ENCODE results near the gene IRX3. TPM values are rescaled to one million over a fixed set of nuclear protein-coding genes. Genes with fewer than 3 reads are reported as not detected.

Gene IRX3
- not detected for total RNA-seq

- intact Hi-C loops (cut with micrococcal nuclease): loop anchor here (1.0 kb wide), 1 partner anchor 645 kb away; no protein-coding TSS in a partner anchor
- Mint-ChIP-seq H3K9me3 (no peaks in the 10 kb centered on the region), H3K4me3 (peak within 1 kb of the TSS; percentile 48), H3K27ac (no peak within 1 kb of the TSS), H3K4me1 (ENCODE audit: low read depth) (peaks cover 40% of the 10 kb centered on the region), H3K36me3 (ENCODE audit: low read depth) (no peaks in the 10 kb centered on the region), H3K27me3 (ENCODE audit: low read depth) (peaks cover 69% of the 10 kb centered on the region)
- DNase-seq: peak; percentile 19
- CTCF ChIA-PET: interaction anchor here (0.7 kb wide), 1 partner anchor 172 kb away, joined by 3 read pairs; no protein-coding TSS in a partner anchor
Measured at GRCh38 chr16:54286366-54287130, at the start of gene IRX3. Gene IRX3, minus strand, starts transcription at chr16:54286787. Its CDS starts 737 bp downstream, at chr16:54286050.

GRCh38 chr16:54335230-54335629 is 48.6 kb upstream of the IRX3 start:
- no peaks in the 10 kb centered on the region for H3K9me3 Mint-ChIP-seq
- no peak overlapping the region for H3K27ac Mint-ChIP-seq
- H3K4me3 Mint-ChIP-seq: no peak overlapping the region
- DNase-seq: no peak
- CTCF ChIA-PET: no interaction called here
- peaks cover 23% of the 10 kb centered on the region for H3K27me3 Mint-ChIP-seq (ENCODE audit: low read depth)
- H3K36me3 Mint-ChIP-seq (ENCODE audit: low read depth): no peaks in the 10 kb centered on the region
- intact Hi-C loops (cut with micrococcal nuclease): no loop called here
- H3K4me1 Mint-ChIP-seq (ENCODE audit: low read depth): no peaks in the 10 kb centered on the region

- Mint-ChIP-seq H3K36me3 (ENCODE audit: low read depth) (no peaks in the 10 kb centered on the region), H3K4me3 (no peak overlapping the region), H3K27me3 (ENCODE audit: low read depth) (peaks cover 23% of the 10 kb centered on the region), H3K27ac (no peak overlapping the region), H3K4me1 (ENCODE audit: low read depth) (no peaks in the 10 kb centered on the region), H3K9me3 (no peaks in the 10 kb centered on the region)
- DNase-seq: no peak
- intact Hi-C loops (cut with micrococcal nuclease): no loop called here
- CTCF ChIA-PET: no interaction called here
Measured at GRCh38 chr16:54334208-54334607, 47.6 kb upstream of the IRX3 start.

GRCh38 chr16:54331241-54332002 is 44.8 kb upstream of the IRX3 start:
- H3K4me3 Mint-ChIP-seq: no peak overlapping the region
- H3K9me3 Mint-ChIP-seq: no peaks in the 10 kb centered on the region
- peaks cover 24% of the 10 kb centered on the region for H3K27me3 Mint-ChIP-seq (ENCODE audit: low read depth)
- no peaks in the 10 kb centered on the region for H3K36me3 Mint-ChIP-seq (ENCODE audit: low read depth)
- H3K4me1 Mint-ChIP-seq (ENCODE audit: low read depth): no peaks in the 10 kb centered on the region
- H3K27ac Mint-ChIP-seq: no peak overlapping the region
- intact Hi-C loops (cut with micrococcal nuclease): no loop called here
- no peak for DNase-seq
- CTCF ChIA-PET: interaction anchor here (0.9 kb wide), 1 partner anchor 25 kb away, joined by 3 read pairs; no protein-coding TSS in a partner anchor

GRCh38 chr16:54327609-54328008 is 41.0 kb upstream of the IRX3 start:
- no peaks in the 10 kb centered on the region for H3K4me1 Mint-ChIP-seq (ENCODE audit: low read depth)
- H3K27ac Mint-ChIP-seq: no peak overlapping the region
- H3K4me3 Mint-ChIP-seq: no peak overlapping the region
- DNase-seq: no peak
- no peaks in the 10 kb centered on the region for H3K36me3 Mint-ChIP-seq (ENCODE audit: low read depth)
- intact Hi-C loops (cut with micrococcal nuclease): no loop called here
- H3K9me3 Mint-ChIP-seq: no peaks in the 10 kb centered on the region
- H3K27me3 Mint-ChIP-seq (ENCODE audit: low read depth): peaks cover 19% of the 10 kb centered on the region
- CTCF ChIA-PET: interaction anchor here (0.6 kb wide), 1 partner anchor 348 kb away, joined by 3 read pairs; no protein-coding TSS in a partner anchor

- Mint-ChIP-seq H3K9me3 (no peaks in the 10 kb centered on the region), H3K4me3 (no peak overlapping the region), H3K27me3 (ENCODE audit: low read depth) (peaks cover 11% of the 10 kb centered on the region), H3K4me1 (ENCODE audit: low read depth) (no peaks in the 10 kb centered on the region), H3K36me3 (ENCODE audit: low read depth) (no peaks in the 10 kb centered on the region), H3K27ac (no peak overlapping the region)
- CTCF ChIA-PET: no interaction called here
- intact Hi-C loops (cut with micrococcal nuclease): no loop called here
- DNase-seq: no peak
Measured at GRCh38 chr16:54326266-54326662, 39.7 kb upstream of the IRX3 start.

- Mint-ChIP-seq H3K27ac (no peak overlapping the region), H3K9me3 (no peaks in the 10 kb centered on the region), H3K27me3 (ENCODE audit: low read depth) (peaks cover 6% of the 10 kb centered on the region), H3K4me1 (ENCODE audit: low read depth) (no peaks in the 10 kb centered on the region), H3K36me3 (ENCODE audit: low read depth) (no peaks in the 10 kb centered on the region), H3K4me3 (no peak overlapping the region)
- CTCF ChIA-PET: no interaction called here
- no peak for DNase-seq
- intact Hi-C loops (cut with micrococcal nuclease): no loop called here
Measured at GRCh38 chr16:54325616-54326265, 39.2 kb upstream of the IRX3 start.

- no peak overlapping the region for H3K4me3 Mint-ChIP-seq
- no peaks in the 10 kb centered on the region for H3K4me1 Mint-ChIP-seq (ENCODE audit: low read depth)
- H3K36me3 Mint-ChIP-seq (ENCODE audit: low read depth): no peaks in the 10 kb centered on the region
- H3K27ac Mint-ChIP-seq: no peak overlapping the region
- no peak for DNase-seq
- no peaks in the 10 kb centered on the region for H3K9me3 Mint-ChIP-seq
- intact Hi-C loops (cut with micrococcal nuclease): no loop called here
- CTCF ChIA-PET: no interaction called here
- H3K27me3 Mint-ChIP-seq (ENCODE audit: low read depth): peaks cover 2% of the 10 kb centered on the region
Measured at GRCh38 chr16:54324716-54325115, 38.1 kb upstream of the IRX3 start.

- DNase-seq: no peak
- intact Hi-C loops (cut with micrococcal nuclease): no loop called here
- CTCF ChIA-PET: no interaction called here
- H3K9me3 Mint-ChIP-seq: no peaks in the 10 kb centered on the region
- no peaks in the 10 kb centered on the region for H3K27me3 Mint-ChIP-seq (ENCODE audit: low read depth)
- no peaks in the 10 kb centered on the region for H3K36me3 Mint-ChIP-seq (ENCODE audit: low read depth)
- H3K4me1 Mint-ChIP-seq (ENCODE audit: low read depth): no peaks in the 10 kb centered on the region
- no peak overlapping the region for H3K4me3 Mint-ChIP-seq
- no peak overlapping the region for H3K27ac Mint-ChIP-seq
Measured at GRCh38 chr16:54320697-54321340, 34.2 kb upstream of the IRX3 start.

- Mint-ChIP-seq H3K36me3 (ENCODE audit: low read depth) (no peaks in the 10 kb centered on the region), H3K27me3 (ENCODE audit: low read depth) (no peaks in the 10 kb centered on the region), H3K4me3 (no peak overlapping the region), H3K4me1 (ENCODE audit: low read depth) (no peaks in the 10 kb centered on the region), H3K9me3 (no peaks in the 10 kb centered on the region), H3K27ac (no peak overlapping the region)
- no peak for DNase-seq
- intact Hi-C loops (cut with micrococcal nuclease): no loop called here
- CTCF ChIA-PET: no interaction called here
Measured at GRCh38 chr16:54318941-54319340, 32.4 kb upstream of the IRX3 start.

- H3K36me3 Mint-ChIP-seq (ENCODE audit: low read depth): no peaks in the 10 kb centered on the region
- no peaks in the 10 kb centered on the region for H3K27me3 Mint-ChIP-seq (ENCODE audit: low read depth)
Measured at GRCh38 chr16:54317101-54317611, 30.6 kb upstream of the IRX3 start.

More at GRCh38 chr16:54317101-54317611, 30.6 kb upstream of the IRX3 start:
- CTCF ChIA-PET: no interaction called here
- Mint-ChIP-seq H3K4me3 (no peak overlapping the region), H3K9me3 (no peaks in the 10 kb centered on the region), H3K4me1 (ENCODE audit: low read depth) (no peaks in the 10 kb centered on the region), H3K27ac (no peak overlapping the region)
- DNase-seq: no peak
- intact Hi-C loops (cut with micrococcal nuclease): no loop called here

Data from activated naive CD4-positive, alpha-beta T cell treated with anti-CD3 and anti-CD28 coated beads for 36 hours (primary cell).